Memory B cell (primary cell): ENCODE measurements around the gene CCDC171.
"Not testable (repeated sequence)": the region's sequence is repeated elsewhere in the genome, so short reads cannot be mapped to it uniquely, and the experiment has no call there.

Source experiments
- ATAC-seq: fragments of 150-1000 bp; cut with Tn5 transposase; 2 replicates; pipeline ENCODE4 v1.10.0; 2021; ENCODE audit warnings: low read depth, mild to moderate bottlenecking, moderate library complexity
- DNase-seq, 2 donors: peaks; one replicate each; pipeline ENCODE4 v3.0.0; 2022; ENCODE audit warnings: low spot score in 2 of 2
- H3K27ac Mint-ChIP-seq: one replicate; pipeline ENCODE4 v1.8.0; 2022; ENCODE audit warnings: mild to moderate bottlenecking, moderate library complexity, mixed read lengths
- H3K27me3 Mint-ChIP-seq: one replicate; pipeline ENCODE4 v1.8.0; 2022; ENCODE audit warnings: mixed read lengths
- H3K36me3 Mint-ChIP-seq: one replicate; pipeline ENCODE4 v1.8.0; 2022; ENCODE audit warnings: mild to moderate bottlenecking, mixed read lengths
- H3K4me1 Mint-ChIP-seq: one replicate; pipeline ENCODE4 v1.8.0; 2022; ENCODE audit warnings: mixed read lengths
- H3K4me3 Mint-ChIP-seq: one replicate; pipeline ENCODE4 v1.8.0; 2022; ENCODE audit warnings: mild to moderate bottlenecking, moderate library complexity, mixed read lengths
- H3K9me3 Mint-ChIP-seq: one replicate; pipeline ENCODE4 v1.8.0; 2022; ENCODE audit warnings: mixed read lengths

The CCDC171 gene

GRCh38 chr9:15786616-15787015 lies 233.8 kb downstream of the CCDC171 start:
- no peak for ATAC-seq
- DNase-seq: no peak
- peaks cover 1% of the 10 kb centered on the region for H3K36me3 Mint-ChIP-seq

GRCh38 chr9:15810219-15810899 lies 257.5 kb downstream of the CCDC171 start:
- H3K4me1 Mint-ChIP-seq, H3K27me3 Mint-ChIP-seq, H3K27ac Mint-ChIP-seq, DNase-seq, H3K4me3 Mint-ChIP-seq, ATAC-seq: not testable (repeated sequence)
- H3K36me3 Mint-ChIP-seq: peaks cover 10% of the 10 kb centered on the region
- peaks cover 10% of the 10 kb centered on the region for H3K9me3 Mint-ChIP-seq

More at GRCh38 chr9:15786616-15787015, 233.8 kb downstream of the CCDC171 start:
- no peaks in the 10 kb centered on the region for H3K9me3 Mint-ChIP-seq
- no peak overlapping the region for H3K4me3 Mint-ChIP-seq
- no peaks in the 10 kb centered on the region for H3K4me1 Mint-ChIP-seq
- no peak overlapping the region for H3K27ac Mint-ChIP-seq
- no peaks in the 10 kb centered on the region for H3K27me3 Mint-ChIP-seq

GRCh38 chr9:15813076-15813475 lies 260.2 kb downstream of the CCDC171 start:
- peaks cover 2% of the 10 kb centered on the region for H3K9me3 Mint-ChIP-seq
- H3K4me3 Mint-ChIP-seq: no peak overlapping the region
- DNase-seq (no peak), ATAC-seq (no peak)
- H3K27ac Mint-ChIP-seq: no peak overlapping the region
- H3K4me1 Mint-ChIP-seq: no peaks in the 10 kb centered on the region
- peaks cover 3% of the 10 kb centered on the region for H3K36me3 Mint-ChIP-seq
- H3K27me3 Mint-ChIP-seq: no peaks in the 10 kb centered on the region

- DNase-seq (no peak), ATAC-seq (no peak)
- no peaks in the 10 kb centered on the region for H3K4me1 Mint-ChIP-seq
- no peak overlapping the region for H3K4me3 Mint-ChIP-seq
- H3K9me3 Mint-ChIP-seq: peaks cover under 1% of the 10 kb centered on the region
- no peaks in the 10 kb centered on the region for H3K36me3 Mint-ChIP-seq
- H3K27me3 Mint-ChIP-seq: no peaks in the 10 kb centered on the region
- H3K27ac Mint-ChIP-seq: no peak overlapping the region
Observed at GRCh38 chr9:15824310-15824709, 271.5 kb downstream of the CCDC171 start.

- no peaks in the 10 kb centered on the region for H3K9me3 Mint-ChIP-seq
- no peak for ATAC-seq
- no peaks in the 10 kb centered on the region for H3K4me1 Mint-ChIP-seq
- no peak overlapping the region for H3K4me3 Mint-ChIP-seq
- H3K27ac Mint-ChIP-seq: no peak overlapping the region
- DNase-seq: no peak
- H3K27me3 Mint-ChIP-seq: no peaks in the 10 kb centered on the region
- H3K36me3 Mint-ChIP-seq: no peaks in the 10 kb centered on the region
Observed at GRCh38 chr9:15831384-15831783, 278.5 kb downstream of the CCDC171 start.

GRCh38 chr9:15834541-15834940 lies 281.7 kb downstream of the CCDC171 start:
- no peak overlapping the region for H3K27ac Mint-ChIP-seq
- H3K4me1 Mint-ChIP-seq: no peaks in the 10 kb centered on the region
- H3K9me3 Mint-ChIP-seq: no peaks in the 10 kb centered on the region
- DNase-seq (no peak), ATAC-seq (no peak)
- H3K4me3 Mint-ChIP-seq: no peak overlapping the region
- H3K27me3 Mint-ChIP-seq: no peaks in the 10 kb centered on the region
- no peaks in the 10 kb centered on the region for H3K36me3 Mint-ChIP-seq

GRCh38 chr9:15837079-15837679 lies 284.3 kb downstream of the CCDC171 start:
- DNase-seq (peak; percentile 12 to 23), ATAC-seq (no peak)
- Mint-ChIP-seq H3K27me3 (no peaks in the 10 kb centered on the region), H3K4me1 (no peaks in the 10 kb centered on the region), H3K27ac (no peak overlapping the region), H3K9me3 (no peaks in the 10 kb centered on the region), H3K36me3 (no peaks in the 10 kb centered on the region), H3K4me3 (no peak overlapping the region)

- Mint-ChIP-seq H3K36me3 (no peaks in the 10 kb centered on the region), H3K27ac (no peak overlapping the region), H3K4me1 (no peaks in the 10 kb centered on the region), H3K4me3 (no peak overlapping the region), H3K9me3 (no peaks in the 10 kb centered on the region), H3K27me3 (no peaks in the 10 kb centered on the region)
- DNase-seq: no peak
- ATAC-seq: no peak
Observed at GRCh38 chr9:15842051-15842450, 289.2 kb downstream of the CCDC171 start.

GRCh38 chr9:15843316-15843715 lies 290.5 kb downstream of the CCDC171 start:
- DNase-seq: no peak
- Mint-ChIP-seq H3K27me3 (no peaks in the 10 kb centered on the region), H3K9me3 (no peaks in the 10 kb centered on the region), H3K27ac (no peak overlapping the region), H3K36me3 (no peaks in the 10 kb centered on the region), H3K4me1 (no peaks in the 10 kb centered on the region), H3K4me3 (no peak overlapping the region)
- ATAC-seq: no peak

GRCh38 chr9:15843931-15844330 lies 291.1 kb downstream of the CCDC171 start:
- no peaks in the 10 kb centered on the region for H3K9me3 Mint-ChIP-seq
- ATAC-seq (no peak), DNase-seq (no peak)
- H3K27ac Mint-ChIP-seq: no peak overlapping the region
- H3K4me1 Mint-ChIP-seq: no peaks in the 10 kb centered on the region
- no peaks in the 10 kb centered on the region for H3K27me3 Mint-ChIP-seq
- H3K36me3 Mint-ChIP-seq: no peaks in the 10 kb centered on the region
- H3K4me3 Mint-ChIP-seq: no peak overlapping the region

GRCh38 chr9:15846611-15847010 lies 293.8 kb downstream of the CCDC171 start:
- ATAC-seq (no peak), DNase-seq (no peak)
- Mint-ChIP-seq H3K36me3 (no peaks in the 10 kb centered on the region), H3K27me3 (no peaks in the 10 kb centered on the region), H3K9me3 (no peaks in the 10 kb centered on the region), H3K27ac (no peak overlapping the region), H3K4me1 (no peaks in the 10 kb centered on the region), H3K4me3 (no peak overlapping the region)

- Mint-ChIP-seq H3K27me3 (no peaks in the 10 kb centered on the region), H3K36me3 (no peaks in the 10 kb centered on the region), H3K9me3 (no peaks in the 10 kb centered on the region), H3K4me3 (no peak overlapping the region), H3K4me1 (no peaks in the 10 kb centered on the region), H3K27ac (no peak overlapping the region)
- ATAC-seq (no peak), DNase-seq (no peak)
Observed at GRCh38 chr9:15849871-15850270, 297.0 kb downstream of the CCDC171 start.

GRCh38 chr9:15851766-15852165 lies 298.9 kb downstream of the CCDC171 start:
- DNase-seq (no peak), ATAC-seq (no peak)
- H3K9me3 Mint-ChIP-seq: no peaks in the 10 kb centered on the region
- no peak overlapping the region for H3K27ac Mint-ChIP-seq
- H3K4me3 Mint-ChIP-seq: no peak overlapping the region
- H3K36me3 Mint-ChIP-seq: no peaks in the 10 kb centered on the region
- no peaks in the 10 kb centered on the region for H3K27me3 Mint-ChIP-seq
- no peaks in the 10 kb centered on the region for H3K4me1 Mint-ChIP-seq

- DNase-seq: no peak
- H3K36me3 Mint-ChIP-seq: no peaks in the 10 kb centered on the region
Observed at GRCh38 chr9:15856591-15856990, 303.7 kb downstream of the CCDC171 start.

GRCh38 chr9:15867334-15867733 lies 314.5 kb downstream of the CCDC171 start:
- Mint-ChIP-seq H3K27ac (no peak overlapping the region), H3K36me3 (peaks cover 1% of the 10 kb centered on the region), H3K27me3 (no peaks in the 10 kb centered on the region), H3K9me3 (peaks cover under 1% of the 10 kb centered on the region), H3K4me3 (no peak overlapping the region), H3K4me1 (no peaks in the 10 kb centered on the region)
- no peak for DNase-seq
- no peak for ATAC-seq

More at GRCh38 chr9:15856591-15856990, 303.7 kb downstream of the CCDC171 start:
- no peaks in the 10 kb centered on the region for H3K9me3 Mint-ChIP-seq
- no peak overlapping the region for H3K27ac Mint-ChIP-seq
- H3K4me3 Mint-ChIP-seq: no peak overlapping the region
- no peak for ATAC-seq
- no peaks in the 10 kb centered on the region for H3K4me1 Mint-ChIP-seq
- H3K27me3 Mint-ChIP-seq: no peaks in the 10 kb centered on the region
